A549 (cell line): ENCODE measurements around the gene GNG7.

ENCODE experiments used
- EP300 ChIP-seq, 2 experiments: fragments of >200 bp; sonication (Bioruptor Twin); formaldehyde crosslinking; IDR thresholded peaks; 2 replicates in 1 of 2; 3 replicates in 1 of 2; pipeline ENCODE4 v1.6.1; 2016 to 2017
- MAX ChIP-seq: IDR thresholded peaks from 2 replicates; pipeline ENCODE4 v1.6.1; 2012
- NPAS2 ChIP-seq: fragments of 250-450 bp; sonication (Bioruptor Pico); IDR thresholded peaks from 2 replicates; pipeline ENCODE4 v1.8.0; 2022; ENCODE audit warnings: mild to moderate bottlenecking, moderate library complexity, borderline replicate concordance
- PHF8 ChIP-seq: fragments of 200-600 bp; sonication (generic); IDR thresholded peaks from 2 replicates; pipeline ENCODE4 v1.6.1; 2016; ENCODE audit warnings: low read depth, mild to moderate bottlenecking, antibody characterized with exemption, moderate library complexity, borderline replicate concordance
- RAD21 ChIP-seq, 2 experiments: fragments of >200 bp in 1 of 2; sonication (Bioruptor Twin) in 1 of 2; formaldehyde crosslinking in 1 of 2; IDR thresholded peaks in 1 of 2; conservative IDR thresholded peaks in 1 of 2; 2 replicates in 1 of 2; 3 replicates in 1 of 2; pipeline ENCODE4 v1.6.1; 2012 to 2018; ENCODE audit warnings: inconsistent platforms in 1 of 2
- REST ChIP-seq: fragments of 200-600 bp; sonication (generic); IDR thresholded peaks from 2 replicates; pipeline ENCODE4 v1.6.1; 2016; ENCODE audit warnings: antibody characterized with exemption, mild to moderate bottlenecking, moderate library complexity
- TP53 ChIP-seq: fragments of 250-450 bp; sonication (Bioruptor Pico); IDR thresholded peaks from 2 replicates; pipeline ENCODE4 v1.5.0; 2021; ENCODE audit warnings: mild to moderate bottlenecking, moderate library complexity
- TF ChIP-seq, protein P1 (sequence below): fragments of >200 bp; sonication (Bioruptor Twin); formaldehyde crosslinking; IDR thresholded peaks from 3 replicates; pipeline ENCODE4 v1.5.1; 2016

GRCh38 chr19:2615782-2616181 is 86.7 kb downstream of the GNG7 start:
- TF ChIP-seq PHF8 (no peak), RAD21 (conservative IDR thresholded peaks at IDR 0.05 in 1 of 2, IDR thresholded peaks at IDR 0.05 in 1 of 2) (no peak), EP300 (IDR thresholded peaks at IDR 0.05) (no peak), REST (no peak), NPAS2 (CRISPR knock-in tag) (no peak), TP53 (CRISPR knock-in tag) (no peak), MAX (no peak)
- TF ChIP-seq, protein P1, sequence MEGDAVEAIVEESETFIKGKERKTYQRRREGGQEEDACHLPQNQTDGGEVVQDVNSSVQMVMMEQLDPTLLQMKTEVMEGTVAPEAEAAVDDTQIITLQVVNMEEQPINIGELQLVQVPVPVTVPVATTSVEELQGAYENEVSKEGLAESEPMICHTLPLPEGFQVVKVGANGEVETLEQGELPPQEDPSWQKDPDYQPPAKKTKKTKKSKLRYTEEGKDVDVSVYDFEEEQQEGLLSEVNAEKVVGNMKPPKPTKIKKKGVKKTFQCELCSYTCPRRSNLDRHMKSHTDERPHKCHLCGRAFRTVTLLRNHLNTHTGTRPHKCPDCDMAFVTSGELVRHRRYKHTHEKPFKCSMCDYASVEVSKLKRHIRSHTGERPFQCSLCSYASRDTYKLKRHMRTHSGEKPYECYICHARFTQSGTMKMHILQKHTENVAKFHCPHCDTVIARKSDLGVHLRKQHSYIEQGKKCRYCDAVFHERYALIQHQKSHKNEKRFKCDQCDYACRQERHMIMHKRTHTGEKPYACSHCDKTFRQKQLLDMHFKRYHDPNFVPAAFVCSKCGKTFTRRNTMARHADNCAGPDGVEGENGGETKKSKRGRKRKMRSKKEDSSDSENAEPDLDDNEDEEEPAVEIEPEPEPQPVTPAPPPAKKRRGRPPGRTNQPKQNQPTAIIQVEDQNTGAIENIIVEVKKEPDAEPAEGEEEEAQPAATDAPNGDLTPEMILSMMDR, result no peak
